Measurements from ENCODE around the gene ANKRD50.

ANKRD50 gene

DNA sequence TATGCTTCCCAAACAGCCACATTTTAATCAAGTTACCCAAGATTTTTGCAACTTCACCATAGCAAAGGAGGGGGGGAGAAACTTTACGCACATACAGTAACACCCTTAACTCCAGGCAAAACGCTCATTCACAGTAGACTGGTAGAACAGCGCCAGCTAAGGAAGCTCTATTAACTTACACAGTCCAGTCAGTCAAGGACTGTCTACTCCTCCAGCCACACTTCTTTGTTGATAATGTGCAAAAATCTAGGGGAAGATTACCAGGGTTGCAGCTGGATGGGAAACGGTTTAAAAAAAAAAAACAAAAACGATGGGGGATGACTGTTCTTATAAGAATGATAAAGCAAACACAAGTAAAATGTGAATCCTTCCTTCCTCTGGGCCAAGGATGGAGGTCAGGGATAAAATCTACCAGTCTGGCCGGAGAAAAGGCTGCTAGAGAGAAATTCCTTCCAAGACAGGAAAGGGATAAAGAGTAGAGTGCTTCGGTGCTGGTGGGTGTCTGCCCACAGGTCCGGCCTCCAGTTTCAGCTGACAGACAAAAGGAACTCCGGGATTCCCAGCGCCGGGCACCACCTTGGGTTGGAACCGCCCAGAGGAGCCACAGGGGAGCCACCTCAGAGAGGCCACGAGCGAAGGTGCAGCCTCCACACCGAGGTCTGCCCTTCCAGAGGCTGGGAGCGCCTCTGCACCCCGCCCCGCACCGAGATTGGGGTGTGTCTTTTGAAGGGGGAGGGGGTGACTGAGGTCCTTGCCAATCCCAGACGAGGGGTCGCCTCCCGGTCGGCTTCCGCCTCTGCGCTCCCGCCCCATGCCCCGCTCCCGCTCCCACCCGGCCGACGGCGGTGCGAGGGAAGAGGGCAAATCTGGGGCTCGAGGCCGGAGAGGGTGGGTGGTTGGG, 811 bp downstream of the ANKRD50 start:
- no peak for DNase-seq (ENCODE audit: low read depth, low spot score)
- ChIA-PET CTCF (no interaction called here), POLR2A (no interaction called here)
- TF ChIP-seq, protein P1, sequence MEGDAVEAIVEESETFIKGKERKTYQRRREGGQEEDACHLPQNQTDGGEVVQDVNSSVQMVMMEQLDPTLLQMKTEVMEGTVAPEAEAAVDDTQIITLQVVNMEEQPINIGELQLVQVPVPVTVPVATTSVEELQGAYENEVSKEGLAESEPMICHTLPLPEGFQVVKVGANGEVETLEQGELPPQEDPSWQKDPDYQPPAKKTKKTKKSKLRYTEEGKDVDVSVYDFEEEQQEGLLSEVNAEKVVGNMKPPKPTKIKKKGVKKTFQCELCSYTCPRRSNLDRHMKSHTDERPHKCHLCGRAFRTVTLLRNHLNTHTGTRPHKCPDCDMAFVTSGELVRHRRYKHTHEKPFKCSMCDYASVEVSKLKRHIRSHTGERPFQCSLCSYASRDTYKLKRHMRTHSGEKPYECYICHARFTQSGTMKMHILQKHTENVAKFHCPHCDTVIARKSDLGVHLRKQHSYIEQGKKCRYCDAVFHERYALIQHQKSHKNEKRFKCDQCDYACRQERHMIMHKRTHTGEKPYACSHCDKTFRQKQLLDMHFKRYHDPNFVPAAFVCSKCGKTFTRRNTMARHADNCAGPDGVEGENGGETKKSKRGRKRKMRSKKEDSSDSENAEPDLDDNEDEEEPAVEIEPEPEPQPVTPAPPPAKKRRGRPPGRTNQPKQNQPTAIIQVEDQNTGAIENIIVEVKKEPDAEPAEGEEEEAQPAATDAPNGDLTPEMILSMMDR (IDR thresholded peaks at IDR 0.05; ENCODE audit: insufficient read depth, low read length, missing control alignments) = no peak
- peak overlapping the region; percentile 77 for H3K4me3 ChIP-seq (ENCODE audit: low read depth, low read length)

DNA sequence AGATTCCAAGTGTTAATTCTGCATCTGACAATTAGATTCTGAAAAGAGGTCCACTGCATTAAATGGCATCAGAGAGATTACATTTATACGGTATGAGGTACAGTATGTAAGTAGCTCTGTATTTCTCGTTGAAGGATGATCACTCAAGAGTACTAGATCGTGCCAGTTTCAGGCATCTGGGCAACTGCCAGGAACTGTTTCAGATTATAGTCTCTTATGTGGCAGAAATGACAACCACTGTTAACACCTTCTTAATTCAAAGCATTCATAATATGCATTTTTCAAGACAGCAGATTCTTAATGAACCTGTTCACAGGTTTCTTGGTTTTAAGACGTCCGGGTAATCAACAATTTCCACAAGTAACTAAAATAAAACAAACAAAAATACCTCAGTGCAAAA, 1.6 kb downstream of the ANKRD50 start:
- TF ChIP-seq, protein P1 (IDR thresholded peaks at IDR 0.05; ENCODE audit: insufficient read depth, low read length, missing control alignments) = no peak
- ChIA-PET POLR2A (no interaction called here), CTCF (interaction anchor here (0.8 to 1.3 kb wide), 2 partner anchors 11 to 534 kb away, joined by 3 to 4 read pairs; no protein-coding TSS in a partner anchor)
- DNase-seq (ENCODE audit: low read depth, low spot score) = no peak
- peak overlapping the region; percentile 77 for H3K4me3 ChIP-seq (ENCODE audit: low read depth, low read length)

DNA sequence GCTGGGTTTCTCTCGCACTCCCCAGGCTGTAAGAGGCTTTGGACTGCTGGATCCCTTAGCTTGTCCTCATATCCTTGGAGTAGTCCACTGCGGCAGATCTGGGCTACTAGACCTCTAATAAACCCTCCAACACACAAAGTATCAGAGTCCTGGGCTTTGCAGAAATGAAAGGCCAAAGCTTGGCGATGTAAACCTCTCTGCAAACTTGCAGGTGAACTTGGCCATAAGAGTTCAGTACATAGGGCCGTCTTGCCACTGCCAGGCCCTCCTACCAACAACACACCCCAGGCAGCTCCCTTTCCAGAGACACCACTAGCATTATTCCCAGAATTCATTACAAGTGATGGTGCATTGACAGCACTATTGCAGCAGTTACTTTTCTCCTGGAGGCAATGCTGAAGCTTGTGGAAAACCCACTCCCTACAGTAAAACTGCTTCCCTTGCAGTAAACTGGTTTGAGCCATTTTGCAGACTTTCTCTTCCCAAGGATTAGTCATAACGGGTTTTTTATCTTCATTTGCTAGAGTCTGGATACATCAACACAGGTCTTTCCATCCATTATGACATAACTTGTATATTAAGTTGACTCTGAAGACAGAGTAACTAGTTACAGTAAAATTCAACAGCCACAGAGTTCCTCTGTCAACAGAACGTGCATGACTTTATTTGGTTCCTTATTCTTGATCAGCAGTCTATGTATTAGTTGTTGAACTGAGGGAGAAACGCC, 2.4 kb downstream of the ANKRD50 start:
- TF ChIP-seq, protein P1 (IDR thresholded peaks at IDR 0.05; ENCODE audit: insufficient read depth, low read length, missing control alignments) = no peak
- no peak for DNase-seq (ENCODE audit: low read depth, low spot score)
- H3K4me3 ChIP-seq (ENCODE audit: low read depth, low read length) = peak overlapping the region; percentile 77
- ChIA-PET CTCF (interaction anchor here (0.8 to 1.3 kb wide), 3 partner anchors 10 to 535 kb away, joined by 3 to 4 read pairs (median 3); no protein-coding TSS in a partner anchor), POLR2A (no interaction called here)

DNA sequence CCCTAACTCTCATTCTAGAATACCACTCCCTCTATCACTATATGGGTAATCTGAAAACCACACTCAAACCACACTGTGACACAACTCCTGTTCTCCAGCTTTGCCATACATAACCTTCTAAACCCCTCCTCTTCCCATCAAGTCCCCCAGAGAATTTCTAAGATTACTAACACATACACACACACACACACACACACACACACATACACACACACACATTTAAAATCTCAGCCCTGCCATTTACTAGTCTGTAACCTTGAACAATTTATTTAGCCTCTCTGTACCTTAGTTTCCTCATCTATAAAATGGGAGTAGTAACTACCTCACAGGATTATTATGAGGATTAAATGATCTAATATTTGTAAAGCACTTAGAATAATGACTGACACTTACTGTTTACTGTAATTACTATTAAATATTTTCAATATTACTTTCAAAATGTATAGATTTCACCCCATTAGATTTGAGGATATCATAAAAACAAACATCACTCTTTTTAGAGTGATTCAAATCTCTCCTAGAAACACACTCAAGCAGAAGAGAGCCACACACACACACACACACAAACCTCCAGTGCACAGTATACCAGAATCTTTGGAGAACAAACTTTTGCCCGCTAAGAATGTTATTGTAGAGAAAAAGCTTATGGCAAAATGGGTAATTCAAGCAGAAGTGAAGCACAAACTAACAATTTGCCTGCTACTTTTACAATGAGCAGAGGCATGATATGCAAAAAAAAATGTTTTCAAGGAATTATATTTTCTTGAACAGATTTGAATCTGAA, 3.8 kb downstream of the ANKRD50 start:
- H3K4me3 ChIP-seq (ENCODE audit: low read depth, low read length) = peak overlapping the region; percentile 35
- no peak for DNase-seq (ENCODE audit: low read depth, low spot score)
- CTCF ChIA-PET = interaction anchor here (1.6 kb wide), 1 partner anchor 20 kb away, joined by 3 read pairs; no protein-coding TSS in a partner anchor
- POLR2A ChIA-PET = no interaction called here
- TF ChIP-seq, protein P1 (IDR thresholded peaks at IDR 0.05; ENCODE audit: insufficient read depth, low read length, missing control alignments) = no peak

DNA sequence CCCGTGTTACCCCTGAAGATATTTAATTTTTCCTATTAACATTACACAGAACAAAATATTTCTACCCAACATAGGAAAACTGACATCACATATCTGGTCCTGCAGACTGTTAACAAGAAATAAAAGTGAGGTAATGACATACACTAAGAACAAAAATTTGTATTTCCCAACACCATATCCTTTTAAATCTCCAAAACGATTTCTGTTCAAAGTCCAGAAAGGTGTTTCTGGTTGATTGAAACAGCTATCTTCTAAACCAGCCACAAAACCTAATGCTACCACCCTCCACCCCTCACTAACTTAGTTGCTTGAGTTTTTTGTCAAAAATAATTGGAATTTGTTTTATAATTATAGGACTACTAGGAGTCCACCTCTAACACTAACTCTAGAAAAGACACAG, 7.1 kb downstream of the ANKRD50 start:
- TF ChIP-seq, protein P1 (IDR thresholded peaks at IDR 0.05; ENCODE audit: insufficient read depth, low read length, missing control alignments) = no peak
- POLR2A ChIA-PET = no interaction called here

More for the DNA sequence above, 7.1 kb downstream of the ANKRD50 start:
- CTCF ChIA-PET = no interaction called here
- DNase-seq (ENCODE audit: low read depth, low spot score) = no peak
- no peak overlapping the region for H3K4me3 ChIP-seq (ENCODE audit: low read depth, low read length)

Measured in AG04449 (cell line).